HEK293T (cell line): ENCODE results near the gene TMEM150C.

Experiments
- CTCF ChIA-PET: fragments of 350-600 bp; formaldehyde crosslinking; extraction: SDS; loops from one replicate; lab custom pipeline; 2021; ENCODE audit warnings: antibody characterized with exemption, inconsistent platforms; lab: Yijun Ruan, JAX
- POLR2A ChIA-PET: fragments of 350-600 bp; formaldehyde crosslinking; extraction: SDS; loops from one replicate; lab custom pipeline; 2020; ENCODE audit warnings: antibody characterized with exemption, inconsistent platforms; lab: Yijun Ruan, JAX
- DNase-seq: peaks from one replicate; pipeline ENCODE4 v3.0.0; 2012; ENCODE audit warnings: mixed read lengths; ENCODE audit errors: extremely low spot score
- ARNT ChIP-seq: fragments of 450-650 bp; IDR thresholded peaks from 2 replicates; pipeline ENCODE4 v1.6.1; 2017; ENCODE audit warnings: mild to moderate bottlenecking
- BHLHE40 ChIP-seq: fragments of 450-650 bp; IDR thresholded peaks from 2 replicates; pipeline ENCODE4 v1.6.1; 2016; ENCODE audit warnings: mild to moderate bottlenecking, moderate library complexity, borderline replicate concordance
- CTBP1 ChIP-seq: fragments of 450-650 bp; IDR thresholded peaks from 2 replicates; pipeline ENCODE4 v1.6.1; 2016; ENCODE audit warnings: borderline replicate concordance
- ELF4 ChIP-seq: fragments of 450-650 bp; IDR thresholded peaks from 2 replicates; pipeline ENCODE4 v1.6.1; 2017; ENCODE audit warnings: antibody characterized with exemption
- FOXA1 ChIP-seq: fragments of 450-650 bp; IDR thresholded peaks from 2 replicates; pipeline ENCODE4 v1.6.1; 2016; ENCODE audit warnings: mild to moderate bottlenecking
- FOXK2 ChIP-seq: fragments of 450-650 bp; IDR thresholded peaks from 2 replicates; pipeline ENCODE4 v1.6.1; 2016; ENCODE audit warnings: mild to moderate bottlenecking
- FOXM1 ChIP-seq: fragments of 450-650 bp; IDR thresholded peaks from 2 replicates; pipeline ENCODE4 v1.6.1; 2017; ENCODE audit warnings: mild to moderate bottlenecking, borderline replicate concordance
- HDGF ChIP-seq: fragments of 450-650 bp; IDR thresholded peaks from 2 replicates; pipeline ENCODE4 v1.6.1; 2017; ENCODE audit warnings: antibody characterized with exemption, borderline replicate concordance
- L3MBTL2 ChIP-seq: fragments of 450-650 bp; conservative IDR thresholded peaks from 2 replicates; pipeline ENCODE4 v1.6.1; 2016; ENCODE audit warnings: mild to moderate bottlenecking
- LEF1 ChIP-seq: fragments of 450-650 bp; IDR thresholded peaks from 2 replicates; pipeline ENCODE4 v1.6.1; 2017; ENCODE audit warnings: mild to moderate bottlenecking, borderline replicate concordance
- NFRKB ChIP-seq: fragments of 450-650 bp; IDR thresholded peaks from 2 replicates; pipeline ENCODE4 v1.6.1; 2016; ENCODE audit warnings: mild to moderate bottlenecking, moderate library complexity
- SP1 ChIP-seq: fragments of 450-650 bp; IDR thresholded peaks from 2 replicates; pipeline ENCODE4 v1.6.1; 2017
- SUZ12 ChIP-seq: fragments of 450-650 bp; IDR thresholded peaks from 2 replicates; pipeline ENCODE4 v1.6.1; 2016; ENCODE audit warnings: mild to moderate bottlenecking
- TARDBP ChIP-seq: fragments of 450-650 bp; IDR thresholded peaks from 2 replicates; pipeline ENCODE4 v1.6.1; 2016
- ZNF384 ChIP-seq: fragments of 450-650 bp; IDR thresholded peaks from 2 replicates; pipeline ENCODE4 v1.6.1; 2016
- TF ChIP-seq, protein P1 (sequence below): fragments of 450-650 bp; IDR thresholded peaks from 2 replicates; pipeline ENCODE4 v1.6.1; 2016

TMEM150C gene

GRCh38 chr4:82493721-82494425, 67.9 kb downstream of the TMEM150C start:
- ChIA-PET CTCF (interaction anchor here (0.6 kb wide), 1 partner anchor 763 kb away, joined by 3 read pairs; no protein-coding TSS in a partner anchor), POLR2A (no interaction called here)
- TF ChIP-seq L3MBTL2: no peak
- TF ChIP-seq BHLHE40: no peak
- TF ChIP-seq FOXM1: no peak
- no peak for TF ChIP-seq ARNT
- no peak for TF ChIP-seq ZNF384
- TF ChIP-seq LEF1: no peak
- TF ChIP-seq, protein P1, sequence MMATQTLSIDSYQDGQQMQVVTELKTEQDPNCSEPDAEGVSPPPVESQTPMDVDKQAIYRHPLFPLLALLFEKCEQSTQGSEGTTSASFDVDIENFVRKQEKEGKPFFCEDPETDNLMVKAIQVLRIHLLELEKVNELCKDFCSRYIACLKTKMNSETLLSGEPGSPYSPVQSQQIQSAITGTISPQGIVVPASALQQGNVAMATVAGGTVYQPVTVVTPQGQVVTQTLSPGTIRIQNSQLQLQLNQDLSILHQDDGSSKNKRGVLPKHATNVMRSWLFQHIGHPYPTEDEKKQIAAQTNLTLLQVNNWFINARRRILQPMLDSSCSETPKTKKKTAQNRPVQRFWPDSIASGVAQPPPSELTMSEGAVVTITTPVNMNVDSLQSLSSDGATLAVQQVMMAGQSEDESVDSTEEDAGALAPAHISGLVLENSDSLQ: no peak
- no peak for TF ChIP-seq HDGF
- TF ChIP-seq FOXK2: no peak
- TF ChIP-seq TARDBP: no peak
- TF ChIP-seq SP1: no peak
- DNase-seq: no peak

DNA sequence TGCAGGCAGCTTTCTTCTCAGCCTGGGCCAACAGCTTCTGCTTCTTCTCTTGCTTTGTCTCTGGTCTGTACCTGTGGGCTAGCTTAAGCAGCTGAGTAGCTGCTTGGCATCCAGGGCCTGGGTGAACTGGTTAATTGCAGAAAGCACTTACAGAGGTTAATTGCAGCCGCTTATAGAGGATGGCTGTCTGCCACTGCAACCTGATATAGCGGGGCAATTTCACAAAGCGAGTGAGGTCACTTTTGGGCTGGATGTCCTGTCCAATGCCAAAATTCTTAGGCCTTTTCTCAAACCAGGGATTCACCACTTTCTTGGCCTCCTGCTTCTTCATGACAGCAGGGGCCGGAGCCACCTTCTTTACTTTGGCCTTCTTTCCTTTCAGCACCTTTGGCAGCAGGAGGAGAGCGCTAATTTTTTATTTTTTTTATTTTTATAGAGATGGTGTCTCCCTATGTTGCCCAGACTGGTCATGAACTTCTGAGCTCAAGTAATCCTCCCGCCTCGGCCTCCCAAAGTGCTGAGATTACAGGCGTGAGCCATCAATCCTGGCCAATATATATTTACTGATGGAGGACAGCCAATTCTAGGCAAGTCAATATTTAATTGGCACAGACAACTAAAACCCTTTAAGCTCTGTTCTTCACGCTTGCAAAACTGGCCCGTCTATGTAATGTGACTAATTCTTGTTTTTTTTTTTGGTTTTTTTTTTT, 70.4 kb downstream of the TMEM150C start:
- CTCF ChIA-PET: no interaction called here
- POLR2A ChIA-PET: interaction anchor here (1.3 kb wide), 1 partner anchor 62 kb away, joined by 3 read pairs; no protein-coding TSS in a partner anchor
- no peak for TF ChIP-seq L3MBTL2
- TF ChIP-seq SP1: no peak
- no peak for TF ChIP-seq TARDBP
- TF ChIP-seq SUZ12: no peak
- no peak for TF ChIP-seq LEF1
- no peak for TF ChIP-seq CTBP1
- no peak for TF ChIP-seq FOXA1
- no peak for TF ChIP-seq FOXM1
- no peak for TF ChIP-seq BHLHE40
- TF ChIP-seq FOXK2: no peak
- no peak for DNase-seq

DNA sequence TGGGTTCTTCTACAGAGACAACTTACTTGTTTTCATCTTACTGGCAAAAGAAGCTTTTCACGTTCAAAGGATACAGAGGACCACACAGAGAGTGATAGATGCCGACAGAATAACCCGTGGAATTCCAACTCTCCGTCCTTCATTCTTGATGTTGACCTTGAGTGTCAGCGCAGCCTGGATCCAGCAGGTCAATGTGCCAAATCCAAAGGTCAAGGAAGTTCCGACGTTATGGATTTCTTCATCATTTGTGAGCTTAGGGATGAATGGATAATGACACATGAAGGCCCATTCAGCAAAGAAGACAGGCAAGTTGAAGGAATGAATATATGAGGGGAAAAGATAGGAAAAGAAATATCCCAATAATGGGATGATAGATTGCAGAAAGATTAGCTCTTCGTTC, 71.8 kb downstream of the TMEM150C start:
- no peak for DNase-seq
- no peak for TF ChIP-seq ELF4
- TF ChIP-seq TARDBP: no peak
- no peak for TF ChIP-seq FOXA1
- TF ChIP-seq L3MBTL2: no peak
- TF ChIP-seq SP1: no peak
- TF ChIP-seq ZNF384: no peak
- no peak for TF ChIP-seq FOXK2
- TF ChIP-seq, protein P1: no peak
- TF ChIP-seq FOXM1: no peak
- no peak for TF ChIP-seq SUZ12
- TF ChIP-seq NFRKB: no peak
- TF ChIP-seq CTBP1: no peak
- no peak for TF ChIP-seq HDGF
- ChIA-PET POLR2A (interaction anchor here (1.3 kb wide), 1 partner anchor 61 kb away, joined by 3 read pairs; no protein-coding TSS in a partner anchor), CTCF (no interaction called here)

GRCh38 chr4:82489076-82489475, 72.7 kb downstream of the TMEM150C start:
- ChIA-PET CTCF (no interaction called here), POLR2A (no interaction called here)
- no peak for TF ChIP-seq FOXM1
- TF ChIP-seq HDGF: no peak
- TF ChIP-seq LEF1: no peak
- TF ChIP-seq L3MBTL2: no peak
- TF ChIP-seq ARNT: no peak
- no peak for TF ChIP-seq FOXA1
- no peak for TF ChIP-seq SUZ12
- no peak for DNase-seq

DNA sequence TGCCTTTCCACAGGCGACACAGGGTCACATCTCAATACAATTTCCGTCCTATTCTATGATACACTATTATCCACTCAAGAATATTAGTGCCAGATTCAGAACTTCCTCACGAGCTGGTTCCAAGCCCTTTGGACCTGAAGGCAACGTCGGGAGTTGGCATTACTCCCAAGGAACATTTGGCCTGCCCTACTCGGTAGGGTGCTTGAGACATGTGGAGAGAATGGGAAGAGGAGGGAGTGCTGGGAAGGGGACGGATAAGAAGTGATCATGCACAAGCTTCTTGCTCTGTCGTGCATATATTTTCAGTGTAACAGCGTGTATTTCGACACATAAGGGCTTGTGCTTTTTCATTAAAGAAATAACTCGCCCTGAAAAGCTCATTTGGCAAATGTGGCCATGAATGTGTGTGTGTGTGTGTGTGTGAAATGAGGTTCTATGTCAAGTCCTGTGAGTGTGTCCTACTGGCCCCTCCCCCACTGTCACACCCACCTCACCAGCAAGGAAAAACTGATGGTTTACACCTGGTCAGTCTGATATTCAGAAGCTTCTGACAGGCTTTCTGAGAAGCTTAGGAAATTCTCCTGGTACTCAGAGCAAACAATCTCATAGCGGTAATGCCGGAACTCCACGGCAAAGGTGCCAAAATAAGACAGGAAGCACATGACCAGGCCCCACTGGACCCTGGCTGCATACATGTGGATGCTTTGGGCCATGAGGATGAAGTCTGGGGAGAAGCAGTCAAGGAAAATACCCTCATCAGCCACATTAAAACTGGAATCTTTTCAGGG, 76.6 kb downstream of the TMEM150C start:
- POLR2A ChIA-PET: no interaction called here
- TF ChIP-seq SP1 (no peak), ELF4 (no peak), FOXM1 (no peak), BHLHE40 (no peak), FOXA1 (no peak), HDGF (no peak), CTBP1 (no peak), ZNF384 (no peak), ARNT (no peak), NFRKB (no peak), LEF1 (no peak), TARDBP (no peak), SUZ12 (no peak)
- CTCF ChIA-PET: interaction anchor here (1.2 kb wide), 1 partner anchor 254 kb away, joined by 3 read pairs; no protein-coding TSS in a partner anchor
- no peak for DNase-seq

GRCh38 chr4:82482387-82482786, 79.4 kb downstream of the TMEM150C start:
- ChIA-PET POLR2A (no interaction called here), CTCF (no interaction called here)
- DNase-seq: no peak

More at GRCh38 chr4:82482387-82482786, 79.4 kb downstream of the TMEM150C start:
- TF ChIP-seq NFRKB (no peak), ELF4 (no peak), TARDBP (no peak), SP1 (no peak), CTBP1 (no peak), FOXM1 (no peak), FOXK2 (no peak), FOXA1 (no peak), LEF1 (no peak), L3MBTL2 (no peak)
